ENCODE data around the gene CNN2.
A peak's percentile ranks its signal among the peaks of the same experiment; 100 is the strongest.
"Not testable (repeated sequence)": the region's sequence is repeated elsewhere in the genome, so short reads cannot be mapped to it uniquely, and the experiment has no call there.

CNN2 gene

GRCh38 chr19:1012334-1012733 is 14.1 kb upstream of the CNN2 start:
- DNase-seq: no peak

GRCh38 chr19:1013218-1013617 is 13.2 kb upstream of the CNN2 start:
- DNase-seq: no peak

- no peak for DNase-seq
Measured at GRCh38 chr19:1014161-1015060, 12.0 kb upstream of the CNN2 start.

- no peak for DNase-seq
Measured at GRCh38 chr19:1015061-1015781, 11.2 kb upstream of the CNN2 start.

- DNase-seq: no peak
Measured at GRCh38 chr19:1015782-1016646, 10.4 kb upstream of the CNN2 start.

- DNase-seq: no peak
Measured at GRCh38 chr19:1016647-1017114, 9.7 kb upstream of the CNN2 start.

GRCh38 chr19:1017115-1017905 is 9.1 kb upstream of the CNN2 start:
- no peak for DNase-seq

- DNase-seq: no peak
Measured at GRCh38 chr19:1017906-1018305, 8.5 kb upstream of the CNN2 start.

- no peak for DNase-seq
Measured at GRCh38 chr19:1018393-1018792, 8.0 kb upstream of the CNN2 start.

GRCh38 chr19:1018932-1019615 is 7.3 kb upstream of the CNN2 start:
- no peak for DNase-seq

GRCh38 chr19:1019616-1019961 is 6.8 kb upstream of the CNN2 start:
- DNase-seq: no peak

- no peak for DNase-seq
Measured at GRCh38 chr19:1019980-1020867, 6.2 kb upstream of the CNN2 start.

- peak; percentile 73 to 94 for DNase-seq
Measured at GRCh38 chr19:1020868-1021425, 5.5 kb upstream of the CNN2 start, which contains the start of gene TMEM259. TSS of gene TMEM259 (minus strand) at chr19:1021123. CDS start at chr19:1020996, 127 bp downstream.

- not testable (repeated sequence) for DNase-seq
Measured at GRCh38 chr19:1023883-1024188, 2.6 kb upstream of the CNN2 start.

- DNase-seq: not testable (repeated sequence)
Measured at GRCh38 chr19:1025080-1025479, 1.3 kb upstream of the CNN2 start.

GRCh38 chr19:1026783-1027649 is 608 bp downstream of the CNN2 start:
- DNase-seq: no peak

- DNase-seq: no peak
Measured at GRCh38 chr19:1027650-1028061, 1.2 kb downstream of the CNN2 start.

- peak in 1 of 2 donors; percentile 14 for DNase-seq
Measured at GRCh38 chr19:1028062-1028926, 1.9 kb downstream of the CNN2 start.
